Mesenchymal stem cell (in vitro differentiated cells and primary cell): ENCODE data around the gene ARL11.

Experiments used
- DNase-seq: peaks from one replicate; pipeline ENCODE4 v3.0.0-alpha.2; 2013
- H2AFZ ChIP-seq: one replicate; pipeline ENCODE4 v1.6.1; 2013; ENCODE audit warnings: low read depth, mild to moderate bottlenecking, control low read depth, inconsistent platforms, low read length, moderate library complexity
- H2AK5ac ChIP-seq: 2 replicates; pipeline ENCODE4 v1.6.1; 2013; ENCODE audit warnings: low read length, moderate library complexity, mild to moderate bottlenecking, inconsistent platforms; ENCODE audit not compliant: severe bottlenecking
- H2BK120ac ChIP-seq: one replicate; pipeline ENCODE4 v1.6.1; 2013; ENCODE audit warnings: low read depth, mild to moderate bottlenecking, inconsistent platforms, low read length, moderate library complexity
- H2BK12ac ChIP-seq, 2 experiments: one replicate each; pipeline ENCODE4 v1.6.1; 2013; ENCODE audit warnings: inconsistent platforms in 2 of 2, low read length in 2 of 2, mild to moderate bottlenecking in 2 of 2, moderate library complexity in 2 of 2, control low read depth in 1 of 2
- H2BK15ac ChIP-seq: one replicate; pipeline ENCODE4 v1.6.1; 2013; ENCODE audit warnings: mild to moderate bottlenecking, low read depth, inconsistent platforms; ENCODE audit not compliant: poor library complexity, severe bottlenecking
- H2BK5ac ChIP-seq: 2 replicates; pipeline ENCODE4 v1.6.1; 2013; ENCODE audit warnings: low read depth, mild to moderate bottlenecking, low read length, control low read depth, inconsistent platforms; ENCODE audit not compliant: poor library complexity, severe bottlenecking
- H3K14ac ChIP-seq, 2 experiments: one replicate each; pipeline ENCODE4 v1.6.1; 2013; ENCODE audit warnings: inconsistent platforms in 2 of 2, low read length in 2 of 2, control low read depth in 1 of 2, mild to moderate bottlenecking in 1 of 2, moderate library complexity in 1 of 2
- H3K18ac ChIP-seq, 2 experiments: one replicate each; pipeline ENCODE4 v1.6.1; 2013; ENCODE audit warnings: inconsistent platforms in 2 of 2, low read length in 2 of 2, control low read depth in 1 of 2, low read depth in 1 of 2, mild to moderate bottlenecking in 1 of 2
- H3K23ac ChIP-seq, 2 experiments: one replicate each; pipeline ENCODE4 v1.6.1; 2013; ENCODE audit warnings: inconsistent platforms in 2 of 2, low read length in 2 of 2, mild to moderate bottlenecking in 2 of 2, moderate library complexity in 2 of 2, control low read depth in 1 of 2
- H3K27ac ChIP-seq: 2 replicates; pipeline ENCODE4 v1.5.1; 2013; ENCODE audit warnings: mild to moderate bottlenecking, moderate library complexity, low read length, control low read depth, inconsistent platforms; ENCODE audit not compliant: poor library complexity, severe bottlenecking
- H3K27me3 ChIP-seq, 2 experiments: 2 replicates each; pipeline versions ENCODE4 v1.6.1 to v1.7.0; 2013; ENCODE audit warnings: low read length in 2 of 2, mild to moderate bottlenecking in 2 of 2, moderate library complexity in 2 of 2, control low read depth in 1 of 2, inconsistent platforms in 1 of 2; ENCODE audit not compliant: control insufficient read depth in 1 of 2, insufficient read depth in 1 of 2
- H3K36me3 ChIP-seq, 2 experiments: 2 replicates each; pipeline versions ENCODE4 v1.6.1 to v1.7.0; 2013; ENCODE audit warnings: low read length in 2 of 2, control low read depth in 1 of 2, inconsistent platforms in 1 of 2, low read depth in 1 of 2, mild to moderate bottlenecking in 1 of 2; ENCODE audit not compliant: insufficient read depth in 2 of 2, control insufficient read depth in 1 of 2
- H3K4ac ChIP-seq, 2 experiments: one replicate each; pipeline ENCODE4 v1.6.1; 2013; ENCODE audit warnings: inconsistent platforms in 2 of 2, low read length in 2 of 2, mild to moderate bottlenecking in 2 of 2, moderate library complexity in 2 of 2, control low read depth in 1 of 2, low read depth in 1 of 2
- H3K4me1 ChIP-seq: 2 replicates; pipeline ENCODE4 v1.6.1; 2013; ENCODE audit warnings: low read depth, low read length, control low read depth; ENCODE audit not compliant: control insufficient read depth, insufficient read depth
- H3K4me2 ChIP-seq: 2 replicates; pipeline ENCODE4 v1.6.1; 2013; ENCODE audit warnings: low read length, mild to moderate bottlenecking, inconsistent platforms; ENCODE audit not compliant: poor library complexity, severe bottlenecking
- H3K4me3 ChIP-seq, 2 experiments: 2 replicates each; pipeline versions ENCODE4 v1.5.1 to v1.7.0; 2013; ENCODE audit warnings: low read length in 2 of 2, mild to moderate bottlenecking in 2 of 2, control low read depth in 1 of 2, low read depth in 1 of 2; ENCODE audit not compliant: insufficient read depth in 1 of 2
- H3K79me1 ChIP-seq: replicated peaks from 2 replicates; pipeline ENCODE4 v1.6.1; 2013; ENCODE audit warnings: mild to moderate bottlenecking, control low read depth, low read length, inconsistent platforms; ENCODE audit not compliant: poor library complexity, severe bottlenecking
- H3K9ac ChIP-seq: 2 replicates; pipeline ENCODE4 v1.7.0; 2013; ENCODE audit warnings: mild to moderate bottlenecking, low read length, moderate library complexity
- H3K9me3 ChIP-seq: 2 replicates; pipeline ENCODE4 v1.7.0; 2013; ENCODE audit warnings: mild to moderate bottlenecking, low read length; ENCODE audit not compliant: control insufficient read depth
- H4K8ac ChIP-seq: one replicate; pipeline ENCODE4 v1.6.1; 2013; ENCODE audit warnings: inconsistent platforms, mild to moderate bottlenecking, low read length, moderate library complexity
- H4K91ac ChIP-seq: one replicate; pipeline ENCODE4 v1.6.1; 2013; ENCODE audit warnings: mild to moderate bottlenecking, low read length, inconsistent platforms
- WGBS: methylation state at CpG from one replicate; pipeline ENCODE4 v1.1.7; 2013; ENCODE audit warnings: mixed read lengths; 5-methylcytosine and 5-hydroxymethylcytosine counted together

The ARL11 gene

GRCh38 chr13:49654011-49654410 is 25.7 kb downstream of the ARL11 start:
- Histone ChIP-seq H4K8ac (no peak overlapping the region), H2BK12ac (no peak overlapping the region), H2BK15ac (no peak overlapping the region), H4K91ac (no peak overlapping the region), H2BK120ac (no peak overlapping the region), H3K4ac (no peak overlapping the region), H3K4me2 (no peak overlapping the region), H3K27ac (no peak overlapping the region), H2AFZ (no peak overlapping the region), H3K9me3 (no peaks in the 10 kb centered on the region), H2AK5ac (no peak overlapping the region), H3K27me3 (no peaks in the 10 kb centered on the region), H3K9ac (no peak overlapping the region), H2BK5ac (no peak overlapping the region), H3K79me1 (no peaks in the 10 kb centered on the region), H3K36me3 (peaks cover 0 to 5% of the 10 kb centered on the region in 2 experiments), H3K14ac (no peak overlapping the region), H3K18ac (no peak overlapping the region), H3K4me1 (no peaks in the 10 kb centered on the region), H3K23ac (no peak overlapping the region), H3K4me3 (no peak overlapping the region)
- no peak for DNase-seq
- 100% methylated on average over 3 of the region's 3 CpGs for WGBS

GRCh38 chr13:49655906-49656305 is 27.6 kb downstream of the ARL11 start:
- no peak overlapping the region for H3K18ac ChIP-seq
- no peak overlapping the region for H3K4me3 ChIP-seq
- DNase-seq = no peak
- H3K36me3 ChIP-seq = peaks cover 11 to 13% of the 10 kb centered on the region in 2 experiments
- no peak overlapping the region for H2BK12ac ChIP-seq
- no peak overlapping the region for H4K91ac ChIP-seq
- 79% methylated on average over 3 of the region's 3 CpGs for WGBS
- no peaks in the 10 kb centered on the region for H3K9me3 ChIP-seq
- no peak overlapping the region for H2BK5ac ChIP-seq
- no peak overlapping the region for H4K8ac ChIP-seq
- no peaks in the 10 kb centered on the region for H3K79me1 ChIP-seq
- no peak overlapping the region for H3K27ac ChIP-seq
- H2BK15ac ChIP-seq = no peak overlapping the region
- no peak overlapping the region for H3K14ac ChIP-seq
- H3K23ac ChIP-seq = no peak overlapping the region
- H3K27me3 ChIP-seq = no peaks in the 10 kb centered on the region
- no peak overlapping the region for H2BK120ac ChIP-seq
- H2AK5ac ChIP-seq = no peak overlapping the region
- no peak overlapping the region for H3K4ac ChIP-seq
- H2AFZ ChIP-seq = no peak overlapping the region
- H3K4me2 ChIP-seq = no peak overlapping the region
- H3K9ac ChIP-seq = no peak overlapping the region
- H3K4me1 ChIP-seq = no peaks in the 10 kb centered on the region

- Histone ChIP-seq H3K9me3 (no peaks in the 10 kb centered on the region), H3K27ac (no peak overlapping the region), H3K18ac (no peak overlapping the region), H3K23ac (no peak overlapping the region), H3K9ac (no peak overlapping the region), H4K8ac (no peak overlapping the region), H2BK12ac (no peak overlapping the region), H3K36me3 (peaks cover 13 to 25% of the 10 kb centered on the region in 2 experiments), H3K4me2 (no peak overlapping the region), H4K91ac (no peak overlapping the region), H3K4me3 (no peak overlapping the region), H3K79me1 (no peaks in the 10 kb centered on the region), H2BK15ac (no peak overlapping the region), H2AFZ (no peak overlapping the region), H3K14ac (no peak overlapping the region), H2BK5ac (no peak overlapping the region), H3K27me3 (no peaks in the 10 kb centered on the region), H2AK5ac (no peak overlapping the region), H2BK120ac (no peak overlapping the region), H3K4me1 (no peaks in the 10 kb centered on the region), H3K4ac (no peak overlapping the region)
- 96% methylated on average over 9 of the region's 9 CpGs for WGBS
- no peak for DNase-seq
Measured at GRCh38 chr13:49657241-49657641, 28.9 kb downstream of the ARL11 start.

GRCh38 chr13:49664606-49665005 is 36.3 kb downstream of the ARL11 start:
- H3K18ac ChIP-seq = no peak overlapping the region
- no peak for DNase-seq
- H3K4me3 ChIP-seq = no peak overlapping the region
- H3K23ac ChIP-seq = no peak overlapping the region
- H2AK5ac ChIP-seq = no peak overlapping the region
- peaks cover 4% of the 10 kb centered on the region for H3K4me1 ChIP-seq
- no peak overlapping the region for H3K9ac ChIP-seq
- H2AFZ ChIP-seq = no peak overlapping the region
- no peak overlapping the region for H2BK12ac ChIP-seq
- H3K4me2 ChIP-seq = no peak overlapping the region
- H3K36me3 ChIP-seq = peaks cover 24 to 43% of the 10 kb centered on the region in 2 experiments
- WGBS = 94% methylated on average over 3 of the region's 4 CpGs
- no peak overlapping the region for H2BK120ac ChIP-seq
- H3K79me1 ChIP-seq = peaks cover 24% of the 10 kb centered on the region
- no peak overlapping the region for H2BK15ac ChIP-seq
- H3K27ac ChIP-seq = no peak overlapping the region
- no peak overlapping the region for H3K4ac ChIP-seq
- no peak overlapping the region for H4K8ac ChIP-seq
- no peak overlapping the region for H3K14ac ChIP-seq
- H2BK5ac ChIP-seq = no peak overlapping the region
- H3K27me3 ChIP-seq = no peaks in the 10 kb centered on the region
- no peaks in the 10 kb centered on the region for H3K9me3 ChIP-seq
- no peak overlapping the region for H4K91ac ChIP-seq
